WTC11 (cell line): ENCODE results near the gene TLE7.

Experiments
- FOXP1 ChIP-seq: sonication (generic); formaldehyde crosslinking; IDR thresholded peaks from 2 replicates; pipeline ENCODE4 v1.8.0; 2022; ENCODE audit warnings: missing genetic modification reagents, mild to moderate bottlenecking, moderate library complexity, borderline replicate concordance
- JUN ChIP-seq: sonication (generic); formaldehyde crosslinking; IDR thresholded peaks from 2 replicates; pipeline ENCODE4 v1.8.0; 2023; ENCODE audit warnings: mild to moderate bottlenecking, missing genetic modification reagents
- MYBL2 ChIP-seq: sonication (generic); formaldehyde crosslinking; IDR thresholded peaks from 2 replicates; pipeline ENCODE4 v1.8.1; 2023; ENCODE audit warnings: mild to moderate bottlenecking, moderate library complexity, missing genetic modification reagents
- NFYB ChIP-seq: sonication (generic); formaldehyde crosslinking; conservative IDR thresholded peaks from 2 replicates; pipeline ENCODE4 v1.8.0; 2022; ENCODE audit warnings: low read depth, missing genetic modification reagents
- SP1 ChIP-seq: sonication (generic); formaldehyde crosslinking; conservative IDR thresholded peaks from 2 replicates; pipeline ENCODE4 v1.8.1; 2022; ENCODE audit warnings: missing genetic modification reagents
- TEAD1 ChIP-seq: sonication (generic); formaldehyde crosslinking; IDR thresholded peaks from 2 replicates; pipeline ENCODE4 v1.8.0; 2022; ENCODE audit warnings: mild to moderate bottlenecking, missing genetic modification reagents
- ZBTB21 ChIP-seq: sonication (generic); formaldehyde crosslinking; IDR thresholded peaks from 2 replicates; pipeline ENCODE4 v1.8.1; 2023; ENCODE audit warnings: mild to moderate bottlenecking, missing genetic modification reagents, borderline replicate concordance
- ZNF232 ChIP-seq: sonication (generic); formaldehyde crosslinking; IDR thresholded peaks from 2 replicates; pipeline ENCODE4 v1.8.0; 2022; ENCODE audit warnings: mild to moderate bottlenecking, missing genetic modification reagents
- TF ChIP-seq, protein P1 (sequence below): fragments of 200-600 bp; IDR thresholded peaks from 2 replicates; pipeline ENCODE4 v1.8.0; 2022; ENCODE audit warnings: antibody characterized with exemption
- TF ChIP-seq, protein P2 (sequence below): sonication (generic); formaldehyde crosslinking; conservative IDR thresholded peaks from 2 replicates; pipeline ENCODE4 v1.8.1; 2022; ENCODE audit warnings: mild to moderate bottlenecking, missing genetic modification reagents
- TF ChIP-seq, protein P3 (sequence below): sonication (generic); formaldehyde crosslinking; IDR thresholded peaks from 2 replicates; pipeline ENCODE4 v1.8.1; 2023; ENCODE audit warnings: mild to moderate bottlenecking, missing genetic modification reagents, moderate library complexity
- TF ChIP-seq, protein P4 (sequence below): sonication (generic); formaldehyde crosslinking; IDR thresholded peaks from 2 replicates; pipeline ENCODE4 v1.8.1; 2022; ENCODE audit warnings: low read depth, missing genetic modification reagents, borderline replicate concordance
- TF ChIP-seq, protein P5 (sequence below): sonication (generic); formaldehyde crosslinking; IDR thresholded peaks from 2 replicates; pipeline ENCODE4 v1.8.0; 2022; ENCODE audit warnings: mild to moderate bottlenecking, missing genetic modification reagents

DNA sequence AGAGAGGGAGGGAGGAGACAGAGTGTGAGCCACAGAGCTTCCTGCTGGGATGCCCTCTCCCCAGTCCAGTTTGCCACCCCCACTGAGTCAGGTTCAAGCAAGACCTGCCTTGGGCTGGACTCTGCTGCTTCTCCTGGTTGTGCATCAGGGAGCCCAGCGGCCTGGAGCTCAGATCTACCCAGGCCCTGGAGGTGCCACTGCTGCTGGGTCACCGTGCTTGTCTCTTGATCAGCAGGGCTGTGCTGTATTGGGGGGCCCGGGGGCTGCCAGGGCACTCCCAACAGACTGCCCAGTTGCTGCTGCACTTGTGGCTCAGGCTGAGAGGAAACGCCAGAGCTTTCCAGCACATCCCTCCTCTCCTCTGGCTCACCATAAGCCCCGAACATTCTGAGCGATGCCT, 8.9 kb downstream of the TLE7 start:
- TF ChIP-seq, protein P1, sequence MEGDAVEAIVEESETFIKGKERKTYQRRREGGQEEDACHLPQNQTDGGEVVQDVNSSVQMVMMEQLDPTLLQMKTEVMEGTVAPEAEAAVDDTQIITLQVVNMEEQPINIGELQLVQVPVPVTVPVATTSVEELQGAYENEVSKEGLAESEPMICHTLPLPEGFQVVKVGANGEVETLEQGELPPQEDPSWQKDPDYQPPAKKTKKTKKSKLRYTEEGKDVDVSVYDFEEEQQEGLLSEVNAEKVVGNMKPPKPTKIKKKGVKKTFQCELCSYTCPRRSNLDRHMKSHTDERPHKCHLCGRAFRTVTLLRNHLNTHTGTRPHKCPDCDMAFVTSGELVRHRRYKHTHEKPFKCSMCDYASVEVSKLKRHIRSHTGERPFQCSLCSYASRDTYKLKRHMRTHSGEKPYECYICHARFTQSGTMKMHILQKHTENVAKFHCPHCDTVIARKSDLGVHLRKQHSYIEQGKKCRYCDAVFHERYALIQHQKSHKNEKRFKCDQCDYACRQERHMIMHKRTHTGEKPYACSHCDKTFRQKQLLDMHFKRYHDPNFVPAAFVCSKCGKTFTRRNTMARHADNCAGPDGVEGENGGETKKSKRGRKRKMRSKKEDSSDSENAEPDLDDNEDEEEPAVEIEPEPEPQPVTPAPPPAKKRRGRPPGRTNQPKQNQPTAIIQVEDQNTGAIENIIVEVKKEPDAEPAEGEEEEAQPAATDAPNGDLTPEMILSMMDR: no peak
- TF ChIP-seq SP1 (CRISPR knock-in tag) (no peak), MYBL2 (CRISPR knock-in tag) (no peak), TEAD1 (CRISPR knock-in tag) (no peak), ZNF232 (no peak), FOXP1 (no peak), ZBTB21 (CRISPR knock-in tag) (no peak), JUN (CRISPR knock-in tag) (no peak), NFYB (CRISPR knock-in tag) (no peak)
- TF ChIP-seq, protein P2, sequence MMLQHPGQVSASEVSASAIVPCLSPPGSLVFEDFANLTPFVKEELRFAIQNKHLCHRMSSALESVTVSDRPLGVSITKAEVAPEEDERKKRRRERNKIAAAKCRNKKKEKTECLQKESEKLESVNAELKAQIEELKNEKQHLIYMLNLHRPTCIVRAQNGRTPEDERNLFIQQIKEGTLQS (CRISPR knock-in tag): no peak
- TF ChIP-seq, protein P3, sequence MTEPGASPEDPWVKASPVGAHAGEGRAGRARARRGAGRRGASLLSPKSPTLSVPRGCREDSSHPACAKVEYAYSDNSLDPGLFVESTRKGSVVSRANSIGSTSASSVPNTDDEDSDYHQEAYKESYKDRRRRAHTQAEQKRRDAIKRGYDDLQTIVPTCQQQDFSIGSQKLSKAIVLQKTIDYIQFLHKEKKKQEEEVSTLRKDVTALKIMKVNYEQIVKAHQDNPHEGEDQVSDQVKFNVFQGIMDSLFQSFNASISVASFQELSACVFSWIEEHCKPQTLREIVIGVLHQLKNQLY (CRISPR knock-in tag): no peak
- TF ChIP-seq, protein P4, sequence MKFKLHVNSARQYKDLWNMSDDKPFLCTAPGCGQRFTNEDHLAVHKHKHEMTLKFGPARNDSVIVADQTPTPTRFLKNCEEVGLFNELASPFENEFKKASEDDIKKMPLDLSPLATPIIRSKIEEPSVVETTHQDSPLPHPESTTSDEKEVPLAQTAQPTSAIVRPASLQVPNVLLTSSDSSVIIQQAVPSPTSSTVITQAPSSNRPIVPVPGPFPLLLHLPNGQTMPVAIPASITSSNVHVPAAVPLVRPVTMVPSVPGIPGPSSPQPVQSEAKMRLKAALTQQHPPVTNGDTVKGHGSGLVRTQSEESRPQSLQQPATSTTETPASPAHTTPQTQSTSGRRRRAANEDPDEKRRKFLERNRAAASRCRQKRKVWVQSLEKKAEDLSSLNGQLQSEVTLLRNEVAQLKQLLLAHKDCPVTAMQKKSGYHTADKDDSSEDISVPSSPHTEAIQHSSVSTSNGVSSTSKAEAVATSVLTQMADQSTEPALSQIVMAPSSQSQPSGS (CRISPR knock-in tag): no peak
- TF ChIP-seq, protein P5, sequence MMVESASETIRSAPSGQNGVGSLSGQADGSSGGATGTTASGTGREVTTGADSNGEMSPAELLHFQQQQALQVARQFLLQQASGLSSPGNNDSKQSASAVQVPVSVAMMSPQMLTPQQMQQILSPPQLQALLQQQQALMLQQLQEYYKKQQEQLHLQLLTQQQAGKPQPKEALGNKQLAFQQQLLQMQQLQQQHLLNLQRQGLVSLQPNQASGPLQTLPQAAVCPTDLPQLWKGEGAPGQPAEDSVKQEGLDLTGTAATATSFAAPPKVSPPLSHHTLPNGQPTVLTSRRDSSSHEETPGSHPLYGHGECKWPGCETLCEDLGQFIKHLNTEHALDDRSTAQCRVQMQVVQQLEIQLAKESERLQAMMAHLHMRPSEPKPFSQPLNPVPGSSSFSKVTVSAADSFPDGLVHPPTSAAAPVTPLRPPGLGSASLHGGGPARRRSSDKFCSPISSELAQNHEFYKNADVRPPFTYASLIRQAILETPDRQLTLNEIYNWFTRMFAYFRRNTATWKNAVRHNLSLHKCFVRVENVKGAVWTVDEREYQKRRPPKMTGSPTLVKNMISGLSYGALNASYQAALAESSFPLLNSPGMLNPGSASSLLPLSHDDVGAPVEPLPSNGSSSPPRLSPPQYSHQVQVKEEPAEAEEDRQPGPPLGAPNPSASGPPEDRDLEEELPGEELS (CRISPR knock-in tag): no peak
